ENCODE measurements around the gene RRP12. TPM values are rescaled to one million over a fixed set of nuclear protein-coding genes. Genes with fewer than 3 reads are reported as not detected.

RRP12 gene
- 10 to 100 TPM; 14.9 to 33.4 (median 23.9) TPM for total RNA-seq

- intact Hi-C loops (cut with DNase I) = no loop called here
- Histone ChIP-seq H3K4me3 (peak within 1 kb of the TSS; percentile 67 to 87 (median 80)), H3K36me3 (peaks cover 0 to 29% (median 7%) of the 10 kb centered on the region in 3 donors), H3K27me3 (no peaks in the 10 kb centered on the region), H3K27ac (peak within 1 kb of the TSS; percentile 83 to 89 (median 86)), H3K4me1 (peaks cover 3 to 20% (median 12%) of the 10 kb centered on the region in 3 donors), H3K9me3 (no peaks in the 10 kb centered on the region)
- 1% methylated on average over 11 to 17 of the region's 39 CpGs for WGBS, 2 donors
- DNase-seq = peak; percentile 73
- peak in 1 of 6 experiments; percentile 18 for TF ChIP-seq CTCF (IDR thresholded peaks at IDR 0.05)
- TF ChIP-seq POLR2A (IDR thresholded peaks at IDR 0.05) = peak in 1 of 4 donors; percentile 43
Measured at GRCh38 chr10:97400665-97401454, at the start of gene RRP12. Gene RRP12 (minus strand): TSS chr10:97401340. CDS start chr10:97401231, 109 bp downstream.

GRCh38 chr10:97450828-97451227 is 49.7 kb upstream of the RRP12 start:
- Histone ChIP-seq H3K4me1 (peaks cover 9 to 72% (median 31%) of the 10 kb centered on the region in 3 donors), H3K27ac (peak overlapping the region in 2 of 4 donors; percentile 20 to 25), H3K36me3 (peaks cover 0 to 51% (median 0%) of the 10 kb centered on the region in 3 donors), H3K9me3 (no peaks in the 10 kb centered on the region), H3K4me3 (no peak overlapping the region), H3K27me3 (no peaks in the 10 kb centered on the region)
- intact Hi-C loops (cut with DNase I) = no loop called here
- 61 to 64% methylated on average over 2 of the region's 2 CpGs for WGBS, 2 donors
- no peak for DNase-seq
- no peak for TF ChIP-seq POLR2A (IDR thresholded peaks at IDR 0.05)
- TF ChIP-seq CTCF (IDR thresholded peaks at IDR 0.05) = no peak

- WGBS, 2 donors = 0 to 3% methylated on average over 18 to 20 of the region's 66 CpGs
Measured at GRCh38 chr10:97445722-97446639, 44.8 kb upstream of the RRP12 start, which contains the start of the genes EXOSC1 and ZDHHC16. Gene EXOSC1 (minus strand): TSS chr10:97446006. CDS start chr10:97445985, 21 bp downstream. Gene ZDHHC16 (plus strand): TSS chr10:97446175. CDS start chr10:97451676, 5,501 bp downstream.

GRCh38 chr10:97445357-97445721 is 44.2 kb upstream of the RRP12 start:
- Histone ChIP-seq H3K27ac (peak overlapping the region; percentile 64 to 83 (median 82)), H3K9me3 (no peaks in the 10 kb centered on the region), H3K36me3 (peaks cover 0 to 28% (median 0%) of the 10 kb centered on the region in 3 donors), H3K4me1 (peaks cover 21 to 48% (median 25%) of the 10 kb centered on the region in 3 donors), H3K4me3 (peak overlapping the region; percentile 62 to 91 (median 86)), H3K27me3 (no peaks in the 10 kb centered on the region)
- 2 to 3% methylated on average over 11 to 13 of the region's 13 CpGs for WGBS, 2 donors
- no peak for DNase-seq
- TF ChIP-seq CTCF (IDR thresholded peaks at IDR 0.05) = no peak
- TF ChIP-seq POLR2A (IDR thresholded peaks at IDR 0.05) = no peak
- intact Hi-C loops (cut with DNase I) = no loop called here

More at GRCh38 chr10:97445722-97446639, 44.8 kb upstream of the RRP12 start, which contains the start of the genes EXOSC1 and ZDHHC16:
- peaks cover 21 to 55% (median 29%) of the 10 kb centered on the region in 3 donors for H3K4me1 ChIP-seq
- peaks cover 0 to 25% (median 0%) of the 10 kb centered on the region in 3 donors for H3K36me3 ChIP-seq
- H3K27me3 ChIP-seq = no peaks in the 10 kb centered on the region
- intact Hi-C loops (cut with DNase I) = no loop called here
- H3K9me3 ChIP-seq = no peaks in the 10 kb centered on the region
- peak in 3 of 4 donors; percentile 56 to 75 (median 58) for TF ChIP-seq POLR2A (IDR thresholded peaks at IDR 0.05)
- peak in 1 of 6 experiments; percentile 37 for TF ChIP-seq CTCF (IDR thresholded peaks at IDR 0.05)
- H3K27ac ChIP-seq = peak within 1 kb of the TSS; percentile 64 to 83 (median 82)
- peak within 1 kb of the TSS; percentile 62 to 91 (median 86) for H3K4me3 ChIP-seq
- peak; percentile 55 for DNase-seq

All from esophagus squamous epithelium (tissue), 5 donors.